ENCODE measurements around the gene OR4D9. TPM values are rescaled to one million over a fixed set of nuclear protein-coding genes. Genes with fewer than 3 reads are reported as not detected.

Gene OR4D9
- total RNA-seq, 2 donors from 2014 or later = not detected

DNA sequence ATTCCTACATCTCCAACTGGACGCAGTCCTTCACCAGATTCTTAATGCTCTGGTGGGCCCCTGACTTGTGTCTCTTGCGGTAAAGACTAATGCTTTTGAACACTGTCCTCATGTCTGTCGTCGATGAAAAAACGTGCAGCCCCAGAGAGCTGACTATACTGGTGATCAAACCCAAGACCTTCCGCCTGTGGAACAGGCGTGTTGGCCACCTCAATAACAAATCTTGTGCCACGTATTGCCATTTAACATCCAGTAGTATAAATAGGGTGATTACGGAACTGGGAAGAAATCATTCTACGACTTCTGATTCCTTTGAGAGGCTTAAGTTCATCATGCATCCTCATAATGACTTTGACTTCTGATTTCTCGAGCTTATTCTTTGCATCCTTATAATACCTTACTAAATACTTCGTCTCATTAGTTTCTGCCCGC is 45.6 kb downstream of the OR4D9 start:
- H3K27me3 ChIP-seq = no peaks in the 10 kb centered on the region
- peak overlapping the region; percentile 18 to 47 for H3K4me3 ChIP-seq
- TF ChIP-seq, protein P1, sequence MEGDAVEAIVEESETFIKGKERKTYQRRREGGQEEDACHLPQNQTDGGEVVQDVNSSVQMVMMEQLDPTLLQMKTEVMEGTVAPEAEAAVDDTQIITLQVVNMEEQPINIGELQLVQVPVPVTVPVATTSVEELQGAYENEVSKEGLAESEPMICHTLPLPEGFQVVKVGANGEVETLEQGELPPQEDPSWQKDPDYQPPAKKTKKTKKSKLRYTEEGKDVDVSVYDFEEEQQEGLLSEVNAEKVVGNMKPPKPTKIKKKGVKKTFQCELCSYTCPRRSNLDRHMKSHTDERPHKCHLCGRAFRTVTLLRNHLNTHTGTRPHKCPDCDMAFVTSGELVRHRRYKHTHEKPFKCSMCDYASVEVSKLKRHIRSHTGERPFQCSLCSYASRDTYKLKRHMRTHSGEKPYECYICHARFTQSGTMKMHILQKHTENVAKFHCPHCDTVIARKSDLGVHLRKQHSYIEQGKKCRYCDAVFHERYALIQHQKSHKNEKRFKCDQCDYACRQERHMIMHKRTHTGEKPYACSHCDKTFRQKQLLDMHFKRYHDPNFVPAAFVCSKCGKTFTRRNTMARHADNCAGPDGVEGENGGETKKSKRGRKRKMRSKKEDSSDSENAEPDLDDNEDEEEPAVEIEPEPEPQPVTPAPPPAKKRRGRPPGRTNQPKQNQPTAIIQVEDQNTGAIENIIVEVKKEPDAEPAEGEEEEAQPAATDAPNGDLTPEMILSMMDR (IDR thresholded peaks at IDR 0.05) = no peak
- no peak for DNase-seq (ENCODE audit: low spot score)
- peak overlapping the region; percentile 56 to 70 for H3K27ac ChIP-seq
- peaks cover 0 to 36% of the 10 kb centered on the region in 2 donors for H3K4me1 ChIP-seq
- H3K36me3 ChIP-seq = no peaks in the 10 kb centered on the region
- no peaks in the 10 kb centered on the region for H3K9me3 ChIP-seq

DNA sequence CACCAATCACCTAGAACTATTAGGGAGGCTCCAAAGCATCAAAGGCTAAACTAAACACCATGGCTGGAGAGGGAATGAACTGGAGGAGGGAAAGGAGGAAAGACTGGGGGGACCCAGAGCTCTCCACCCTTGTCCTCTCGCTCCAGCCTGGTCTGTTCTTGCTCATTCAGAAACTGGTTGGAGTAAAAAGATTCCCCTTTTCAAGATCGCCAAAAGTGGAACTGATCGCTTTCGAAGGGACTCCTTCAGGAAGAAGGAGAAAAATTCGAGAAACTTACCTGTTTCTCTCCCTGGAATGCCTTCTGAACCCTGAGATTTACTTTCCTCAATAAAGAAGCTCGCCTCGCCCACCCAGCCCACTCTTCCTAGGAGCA is 46.9 kb downstream of the OR4D9 start:
- no peaks in the 10 kb centered on the region for H3K27me3 ChIP-seq
- H3K27ac ChIP-seq = peak overlapping the region in 1 of 2 donors; percentile 28
- H3K4me3 ChIP-seq = no peak overlapping the region

DNA sequence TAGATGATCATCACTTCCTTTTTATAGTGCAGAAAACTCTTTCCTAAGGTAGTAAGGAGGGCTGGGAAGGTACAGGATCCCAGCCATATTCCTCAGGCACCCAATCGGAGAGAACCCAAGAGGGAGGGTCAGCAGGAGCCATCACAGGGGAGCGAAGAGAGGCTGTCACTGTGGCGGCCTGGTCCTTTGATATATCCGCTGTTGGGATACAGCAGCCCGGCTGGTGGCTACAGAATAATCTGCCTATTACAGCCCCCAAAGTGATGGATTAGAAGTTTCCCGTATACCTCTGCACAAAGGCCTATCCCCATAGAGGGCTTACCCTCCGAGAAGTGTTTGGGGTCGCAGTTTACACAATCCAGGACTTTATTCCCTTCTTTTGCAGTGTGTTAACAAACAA is 48.5 kb downstream of the OR4D9 start:
- H3K4me1 ChIP-seq = peaks cover 0 to 36% of the 10 kb centered on the region in 2 donors
- H3K27me3 ChIP-seq = no peaks in the 10 kb centered on the region
- H3K9me3 ChIP-seq = no peaks in the 10 kb centered on the region
- TF ChIP-seq, protein P1 (IDR thresholded peaks at IDR 0.05) = no peak
- H3K27ac ChIP-seq = peak overlapping the region; percentile 94 to 96
- no peak for DNase-seq (ENCODE audit: low spot score)
- no peaks in the 10 kb centered on the region for H3K36me3 ChIP-seq
- peak overlapping the region; percentile 85 to 86 for H3K4me3 ChIP-seq

More for the DNA sequence above, 46.9 kb downstream of the OR4D9 start:
- H3K9me3 ChIP-seq = no peaks in the 10 kb centered on the region
- TF ChIP-seq, protein P1 (IDR thresholded peaks at IDR 0.05) = no peak
- peaks cover 0 to 36% of the 10 kb centered on the region in 2 donors for H3K4me1 ChIP-seq
- H3K36me3 ChIP-seq = no peaks in the 10 kb centered on the region
- DNase-seq (ENCODE audit: low spot score) = no peak

DNA sequence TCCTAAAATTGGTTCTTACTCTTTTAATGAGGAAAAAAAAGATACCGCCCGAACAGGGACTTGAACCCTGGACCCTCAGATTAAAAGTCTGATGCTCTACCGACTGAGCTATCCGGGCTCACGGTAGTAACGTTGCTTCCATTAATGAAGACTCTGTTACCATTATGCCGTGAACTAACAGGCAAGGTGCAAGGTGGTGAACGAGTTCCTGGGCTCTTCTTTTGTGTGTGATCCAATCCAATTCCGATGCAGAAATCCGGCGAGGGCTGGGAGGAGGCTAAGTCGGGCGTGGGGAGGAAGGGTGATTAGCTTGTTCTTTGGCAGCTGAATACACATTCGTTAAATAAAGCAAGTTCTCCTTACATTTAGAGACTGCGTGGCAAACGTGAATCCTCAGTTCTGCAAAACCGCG is 49.0 kb downstream of the OR4D9 start:
- no peaks in the 10 kb centered on the region for H3K9me3 ChIP-seq
- no peak for DNase-seq (ENCODE audit: low spot score)
- H3K4me3 ChIP-seq = peak overlapping the region; percentile 85 to 86
- H3K36me3 ChIP-seq = no peaks in the 10 kb centered on the region
- H3K4me1 ChIP-seq = peaks cover 0 to 36% of the 10 kb centered on the region in 2 donors
- no peaks in the 10 kb centered on the region for H3K27me3 ChIP-seq
- TF ChIP-seq, protein P1 (IDR thresholded peaks at IDR 0.05) = no peak
- peak overlapping the region; percentile 94 to 96 for H3K27ac ChIP-seq

DNA sequence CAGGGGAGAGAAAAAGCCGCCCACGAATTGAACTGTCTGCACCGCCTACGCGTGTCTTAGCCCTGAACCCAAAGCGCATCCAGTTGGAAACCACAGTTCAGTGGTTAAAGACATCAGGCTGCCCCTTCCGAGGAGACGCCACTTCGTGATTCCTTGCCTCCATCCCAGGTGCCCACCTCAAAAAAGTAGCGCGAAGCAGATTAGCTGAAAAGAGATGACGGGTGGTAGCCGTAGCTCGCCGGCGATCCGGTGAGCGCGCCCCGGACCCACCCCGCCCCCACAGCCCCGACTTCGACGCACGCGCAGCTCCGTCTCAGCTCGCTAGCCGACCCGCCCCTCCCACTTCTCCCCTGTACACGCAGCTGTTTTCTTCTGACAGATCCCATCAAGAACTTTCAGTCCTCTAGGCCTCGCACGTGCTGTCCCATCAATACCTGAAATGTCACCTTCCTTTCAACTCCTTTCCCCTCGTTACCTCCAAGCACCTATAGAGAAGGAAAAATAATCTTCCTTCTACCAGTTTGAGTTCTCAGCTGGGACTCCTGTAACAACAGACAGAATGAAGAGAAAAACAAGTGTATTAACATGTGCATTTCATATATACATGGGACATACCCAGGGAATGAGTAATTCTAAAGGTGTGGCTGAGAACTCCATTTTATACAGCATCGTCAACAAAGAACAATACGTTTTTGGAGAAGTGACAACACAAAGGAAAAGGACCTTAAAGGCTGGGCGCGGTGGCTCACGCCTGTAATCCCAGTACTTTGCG is 49.5 kb downstream of the OR4D9 start:
- Histone ChIP-seq H3K4me3 (peak overlapping the region; percentile 85 to 86), H3K4me1 (peaks cover 0 to 33% of the 10 kb centered on the region in 2 donors), H3K36me3 (no peaks in the 10 kb centered on the region), H3K27me3 (no peaks in the 10 kb centered on the region), H3K9me3 (no peaks in the 10 kb centered on the region), H3K27ac (peak overlapping the region; percentile 94 to 96)
- TF ChIP-seq, protein P1 (IDR thresholded peaks at IDR 0.05) = no peak
- peak; percentile 86 for DNase-seq (ENCODE audit: low spot score)

Measured in right atrium auricular region (tissue), 2 donors.